Measurements from ENCODE around the gene ELF4. TPM values are rescaled to one million over a fixed set of nuclear protein-coding genes. Genes with fewer than 3 reads are reported as not detected.
A peak's percentile ranks its signal among the peaks of the same experiment; 100 is the strongest.

Gene ELF4
- total and polyA plus RNA-seq, 9 of the 15 experiments (the other 6 are each of a cell fraction or from before 2014, with no cell fraction given): 5.9 to 55.8 (median 25.2) TPM

GRCh38 chrX:130105244-130105643 lies 5.1 kb downstream of the ELF4 start:
- peaks cover 97% of the 10 kb centered on the region for H3K79me2 ChIP-seq (ENCODE audit: control insufficient read depth, insufficient read depth, low read length)
- peaks cover 29% of the 10 kb centered on the region for H4K20me1 ChIP-seq (replicated peaks; ENCODE audit: control insufficient read depth, insufficient read depth, low read length)
- DNase-seq (ENCODE audit: extremely low read depth in 1 of 4, low spot score in 3 of 4) (no peak), FAIRE-seq (no peak), ATAC-seq (no peak)
- no peak overlapping the region for H3K4me3 ChIP-seq
- no peak overlapping the region for H3K27ac ChIP-seq (ENCODE audit: extremely low read depth, low read depth, low read length)
- H3K27me3 ChIP-seq (ENCODE audit: control insufficient read depth in 2 of 2, insufficient read depth in 2 of 2, low read length in 2 of 2): no peaks in the 10 kb centered on the region
- BruUV-seq (replicated peaks): no TSS peak
- H3K9me3 ChIP-seq (replicated peaks; ENCODE audit: control insufficient read depth, insufficient read depth, low read depth, low read length): no peaks in the 10 kb centered on the region
- POLR2A ChIA-PET: interaction anchor here (0.7 to 3.1 kb wide), 3 partner anchors 10 to 86 kb away, joined by 3 to 12 read pairs (median 4); no protein-coding TSS in a partner anchor
- in situ Hi-C loops (cut with MboI): no loop called here
- CTCF ChIA-PET (ENCODE audit: low intra/inter-chr PET ratio): no interaction called here
- H2AFZ ChIP-seq (ENCODE audit: low read depth, low read length): no peak overlapping the region
- peaks cover 20% of the 10 kb centered on the region for H3K36me3 ChIP-seq (ENCODE audit: control insufficient read depth, insufficient read depth, low read length)
- no peaks in the 10 kb centered on the region for H3K9me1 ChIP-seq (ENCODE audit: control insufficient read depth, insufficient read depth, low read length)
- H3K4me1 ChIP-seq (replicated peaks in 1 of 2; ENCODE audit: control insufficient read depth in 2 of 2, insufficient read depth in 2 of 2, low read length in 2 of 2): peaks cover 28 to 32% of the 10 kb centered on the region in 2 experiments
- intact Hi-C loops (cut with micrococcal nuclease): no loop called here
- WGBS (ENCODE audit: insufficient coverage, low coverage, missing lambda C conversion rate): 100% methylated on average over 2 of the region's 3 CpGs
- peak overlapping the region in 1 of 2 experiments; percentile 35; a peak in 1 of 4 replicates for H3K9ac ChIP-seq (ENCODE audit: insufficient read depth in 1 of 2, low read depth in 2 of 2, low read length in 2 of 2)
- H3K4me2 ChIP-seq (ENCODE audit: insufficient read depth, low read length): no peak overlapping the region
- TF ChIP-seq TGIF2 (CRISPR knock-in tag; IDR thresholded peaks at IDR 0.05) (no peak), PRMT5 (CRISPR knock-in tag; IDR thresholded peaks at IDR 0.05) (no peak), SAFB (IDR thresholded peaks at IDR 0.05; ENCODE audit: borderline replicate concordance, low read depth, low read length) (no peak), SNAPC5 (CRISPR knock-in tag; IDR thresholded peaks at IDR 0.05) (no peak), BHLHE40 (IDR thresholded peaks at IDR 0.05; ENCODE audit: low read length) (no peak), CEBPB (tag; IDR thresholded peaks at IDR 0.05) (no peak)

DNA sequence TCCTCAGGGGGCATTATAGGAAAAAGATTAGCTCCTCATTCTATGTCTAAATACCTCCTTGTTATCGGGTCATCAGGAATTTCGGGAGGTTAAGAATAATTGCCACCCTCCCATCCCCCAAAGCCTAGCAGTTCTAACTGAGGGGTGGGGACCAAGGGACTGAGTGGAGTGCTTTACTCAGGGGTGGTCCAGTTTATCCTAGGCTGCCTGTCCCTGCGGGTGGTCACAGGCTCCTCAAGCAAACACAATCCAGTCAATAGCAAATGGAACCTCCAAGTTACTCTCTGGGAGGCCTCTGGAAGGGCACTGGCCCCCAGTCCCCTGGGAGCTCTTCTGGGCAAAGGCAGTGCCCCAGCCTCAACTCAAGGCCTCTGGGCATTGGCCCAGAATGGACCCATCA lies 6.7 kb downstream of the ELF4 start:
- Histone ChIP-seq H3K27me3 (ENCODE audit: control insufficient read depth in 2 of 2, insufficient read depth in 2 of 2, low read length in 2 of 2) (no peaks in the 10 kb centered on the region), H3K36me3 (ENCODE audit: control insufficient read depth, insufficient read depth, low read length) (peaks cover 21% of the 10 kb centered on the region), H3K9me1 (ENCODE audit: control insufficient read depth, insufficient read depth, low read length) (no peaks in the 10 kb centered on the region), H3K9ac (ENCODE audit: insufficient read depth in 1 of 2, low read depth in 2 of 2, low read length in 2 of 2) (no peak overlapping the region), H4K20me1 (replicated peaks; ENCODE audit: control insufficient read depth, insufficient read depth, low read length) (peaks cover 27% of the 10 kb centered on the region), H3K4me1 (replicated peaks in 1 of 2; ENCODE audit: control insufficient read depth in 2 of 2, insufficient read depth in 2 of 2, low read length in 2 of 2) (peaks cover 30 to 37% of the 10 kb centered on the region in 2 experiments), H3K79me2 (ENCODE audit: control insufficient read depth, insufficient read depth, low read length) (peaks cover 96% of the 10 kb centered on the region), H3K4me3 (no peak overlapping the region), H3K9me3 (replicated peaks; ENCODE audit: control insufficient read depth, insufficient read depth, low read depth, low read length) (no peaks in the 10 kb centered on the region), H3K27ac (ENCODE audit: extremely low read depth, low read depth, low read length) (no peak overlapping the region), H2AFZ (ENCODE audit: low read depth, low read length) (no peak overlapping the region), H3K4me2 (ENCODE audit: insufficient read depth, low read length) (no peak overlapping the region)
- in situ Hi-C loops (cut with MboI): no loop called here
- no TSS peak for BruUV-seq (replicated peaks)
- DNase-seq (ENCODE audit: extremely low read depth in 1 of 4, low spot score in 3 of 4) (no peak), ATAC-seq (no peak), FAIRE-seq (no peak)
- CTCF ChIA-PET (ENCODE audit: low intra/inter-chr PET ratio): no interaction called here
- intact Hi-C loops (cut with micrococcal nuclease): no loop called here
- 28% methylated on average over 3 of the region's 3 CpGs for WGBS (ENCODE audit: insufficient coverage, low coverage, missing lambda C conversion rate)
- POLR2A ChIA-PET: interaction anchor here (0.5 kb wide), 1 partner anchor 32 kb away, joined by 3 read pairs; no protein-coding TSS in a partner anchor
- no peak for TF ChIP-seq MEF2D (tag; conservative IDR thresholded peaks at IDR 0.05; ENCODE audit: low read depth)
- TF ChIP-seq RBM39 (optimal IDR thresholded peaks at IDR 0.05; ENCODE audit: low read depth, low read length): no peak

All from K562 (cell line).